Measurements from ENCODE around the gene LHCGR.

LHCGR gene

GRCh38 chr2:48727560-48727959, 28.0 kb downstream of the LHCGR start:
- Histone ChIP-seq H2AFZ (ENCODE audit: low read depth) (no peak overlapping the region), H3K79me2 (ENCODE audit: insufficient read depth, low read depth) (no peaks in the 10 kb centered on the region)

GRCh38 chr2:48725696-48726494, 29.6 kb downstream of the LHCGR start:
- Histone ChIP-seq H3K4me2 (no peak overlapping the region), H3K4me3 (IDR thresholded peaks at IDR 0.05; ENCODE audit: insufficient read depth, low read depth, low read length) (no peak overlapping the region)

More at GRCh38 chr2:48727560-48727959, 28.0 kb downstream of the LHCGR start:
- Histone ChIP-seq H3K4me3 (IDR thresholded peaks at IDR 0.05; ENCODE audit: insufficient read depth, low read depth, low read length) (no peak overlapping the region), H3K9ac (no peak overlapping the region), H4K20me1 (ENCODE audit: insufficient read depth) (no peaks in the 10 kb centered on the region), H3K4me2 (no peak overlapping the region), H3K36me3 (ENCODE audit: insufficient read depth) (no peaks in the 10 kb centered on the region), H3K27me3 (ENCODE audit: insufficient read depth, low read depth) (no peaks in the 10 kb centered on the region), H3K4me1 (ENCODE audit: low read depth, poor library complexity, severe bottlenecking) (no peaks in the 10 kb centered on the region), H3K27ac (no peak overlapping the region)
- no peak for TF ChIP-seq CTCF (conservative IDR thresholded peaks at IDR 0.05; ENCODE audit: low read depth, low read length)

GRCh38 chr2:48724278-48724677, 31.2 kb downstream of the LHCGR start:
- H3K27ac ChIP-seq: no peak overlapping the region
- H3K27me3 ChIP-seq (ENCODE audit: insufficient read depth, low read depth): no peaks in the 10 kb centered on the region
- no peak overlapping the region for H3K9ac ChIP-seq
- TF ChIP-seq CTCF (conservative IDR thresholded peaks at IDR 0.05; ENCODE audit: low read depth, low read length): no peak
- no peaks in the 10 kb centered on the region for H3K4me1 ChIP-seq (ENCODE audit: low read depth, poor library complexity, severe bottlenecking)
- H3K4me3 ChIP-seq (IDR thresholded peaks at IDR 0.05; ENCODE audit: insufficient read depth, low read depth, low read length): no peak overlapping the region
- no peaks in the 10 kb centered on the region for H4K20me1 ChIP-seq (ENCODE audit: insufficient read depth)
- H3K36me3 ChIP-seq (ENCODE audit: insufficient read depth): no peaks in the 10 kb centered on the region
- H2AFZ ChIP-seq (ENCODE audit: low read depth): no peak overlapping the region
- H3K79me2 ChIP-seq (ENCODE audit: insufficient read depth, low read depth): no peaks in the 10 kb centered on the region
- no peak overlapping the region for H3K4me2 ChIP-seq

More at GRCh38 chr2:48725696-48726494, 29.6 kb downstream of the LHCGR start:
- H3K27me3 ChIP-seq (ENCODE audit: insufficient read depth, low read depth): no peaks in the 10 kb centered on the region
- H3K4me1 ChIP-seq (ENCODE audit: low read depth, poor library complexity, severe bottlenecking): no peaks in the 10 kb centered on the region
- no peak for TF ChIP-seq CTCF (conservative IDR thresholded peaks at IDR 0.05; ENCODE audit: low read depth, low read length)
- H3K36me3 ChIP-seq (ENCODE audit: insufficient read depth): no peaks in the 10 kb centered on the region
- no peaks in the 10 kb centered on the region for H3K79me2 ChIP-seq (ENCODE audit: insufficient read depth, low read depth)
- H4K20me1 ChIP-seq (ENCODE audit: insufficient read depth): no peaks in the 10 kb centered on the region
- H3K27ac ChIP-seq: no peak overlapping the region
- H2AFZ ChIP-seq (ENCODE audit: low read depth): no peak overlapping the region
- H3K9ac ChIP-seq: no peak overlapping the region

- Histone ChIP-seq H3K27ac (no peak overlapping the region), H3K79me2 (ENCODE audit: insufficient read depth, low read depth) (no peaks in the 10 kb centered on the region), H3K4me3 (IDR thresholded peaks at IDR 0.05; ENCODE audit: insufficient read depth, low read depth, low read length) (no peak overlapping the region), H3K4me1 (ENCODE audit: low read depth, poor library complexity, severe bottlenecking) (no peaks in the 10 kb centered on the region), H3K27me3 (ENCODE audit: insufficient read depth, low read depth) (no peaks in the 10 kb centered on the region), H4K20me1 (ENCODE audit: insufficient read depth) (no peaks in the 10 kb centered on the region), H2AFZ (ENCODE audit: low read depth) (no peak overlapping the region), H3K9ac (no peak overlapping the region), H3K4me2 (no peak overlapping the region), H3K36me3 (ENCODE audit: insufficient read depth) (no peaks in the 10 kb centered on the region)
- TF ChIP-seq CTCF (conservative IDR thresholded peaks at IDR 0.05; ENCODE audit: low read depth, low read length): no peak
Observed at GRCh38 chr2:48723129-48723528, 32.4 kb downstream of the LHCGR start.

Data from KMS-11 (cell line).